Nephron progenitor cell (in vitro differentiated cells): ENCODE data around the gene PERCC1.

Experiments
- DNase-seq: peaks from one replicate; pipeline ENCODE4 v3.0.0; 2021
- H3K27ac Mint-ChIP-seq: 2 replicates; pipeline ENCODE4 v1.8.0; 2021; ENCODE audit warnings: mild to moderate bottlenecking, moderate library complexity, mixed read lengths
- H3K27me3 Mint-ChIP-seq: 2 replicates; pipeline ENCODE4 v1.8.0; 2021; ENCODE audit warnings: mild to moderate bottlenecking, low read depth, mixed read lengths; ENCODE audit not compliant: poor library complexity
- H3K36me3 Mint-ChIP-seq: 2 replicates; pipeline ENCODE4 v1.8.0; 2021; ENCODE audit warnings: low read depth, mixed read lengths
- H3K4me1 Mint-ChIP-seq: 2 replicates; pipeline ENCODE4 v1.8.0; 2021; ENCODE audit warnings: mixed read lengths
- H3K4me3 Mint-ChIP-seq: 2 replicates; pipeline ENCODE4 v1.8.0; 2021; ENCODE audit warnings: mild to moderate bottlenecking, moderate library complexity, mixed read lengths
- H3K9me3 Mint-ChIP-seq: 2 replicates; pipeline ENCODE4 v1.8.0; 2021; ENCODE audit warnings: mild to moderate bottlenecking, moderate library complexity, mixed read lengths
- CTCF ChIP-seq: fragments of 200-600 bp; sonication (generic); IDR thresholded peaks from 2 replicates; pipeline ENCODE4 v1.5.0; 2021; ENCODE audit warnings: antibody characterized with exemption

Gene PERCC1

GRCh38 chr16:1430759-1431496 lies at the start of gene PERCC1:
Gene PERCC1 (plus strand): TSS chr16:1431078. CDS start chr16:1432594, 1,516 bp downstream.
- Mint-ChIP-seq H3K27me3 (no peaks in the 10 kb centered on the region), H3K36me3 (no peaks in the 10 kb centered on the region), H3K27ac (peak within 1 kb of the TSS; percentile 16), H3K4me3 (no peak within 1 kb of the TSS), H3K9me3 (no peaks in the 10 kb centered on the region), H3K4me1 (peaks cover 21% of the 10 kb centered on the region)
- no peak for TF ChIP-seq CTCF
- DNase-seq, result no peak

GRCh38 chr16:1381612-1382406 lies 49.1 kb upstream of the PERCC1 start:
- Mint-ChIP-seq H3K4me1 (peaks cover 18% of the 10 kb centered on the region), H3K9me3 (no peaks in the 10 kb centered on the region), H3K27ac (no peak overlapping the region), H3K27me3 (peaks cover 20% of the 10 kb centered on the region), H3K4me3 (no peak overlapping the region), H3K36me3 (no peaks in the 10 kb centered on the region)
- TF ChIP-seq CTCF, result no peak
- DNase-seq, result no peak

GRCh38 chr16:1383556-1383955 lies 47.3 kb upstream of the PERCC1 start:
- TF ChIP-seq CTCF, result no peak
- DNase-seq, result no peak
- Mint-ChIP-seq H3K4me1 (peaks cover 9% of the 10 kb centered on the region), H3K36me3 (no peaks in the 10 kb centered on the region), H3K9me3 (no peaks in the 10 kb centered on the region), H3K27ac (no peak overlapping the region), H3K27me3 (peaks cover 7% of the 10 kb centered on the region), H3K4me3 (no peak overlapping the region)

GRCh38 chr16:1385232-1385631 lies 45.6 kb upstream of the PERCC1 start:
- TF ChIP-seq CTCF, result no peak
- peaks cover 1% of the 10 kb centered on the region for H3K36me3 Mint-ChIP-seq
- no peaks in the 10 kb centered on the region for H3K27me3 Mint-ChIP-seq
- no peaks in the 10 kb centered on the region for H3K9me3 Mint-ChIP-seq
- H3K4me1 Mint-ChIP-seq, result peaks cover under 1% of the 10 kb centered on the region
- no peak overlapping the region for H3K4me3 Mint-ChIP-seq
- H3K27ac Mint-ChIP-seq, result no peak overlapping the region
- no peak for DNase-seq

- Mint-ChIP-seq H3K4me3 (no peak overlapping the region), H3K4me1 (no peaks in the 10 kb centered on the region), H3K27ac (no peak overlapping the region), H3K9me3 (no peaks in the 10 kb centered on the region), H3K36me3 (peaks cover 4% of the 10 kb centered on the region), H3K27me3 (no peaks in the 10 kb centered on the region)
- TF ChIP-seq CTCF, result no peak
- DNase-seq, result no peak
Measured at GRCh38 chr16:1387331-1387730, 43.5 kb upstream of the PERCC1 start.
